GM18907 (cell line): ENCODE measurements around the gene CBX5.
A peak's percentile ranks its signal among the peaks of the same experiment; 100 is the strongest.
"Not testable (repeated sequence)": the region's sequence is repeated elsewhere in the genome, so short reads cannot be mapped to it uniquely, and the experiment has no call there.

ENCODE experiments used
- ATAC-seq: cut with Tn5 transposase; IDR thresholded peaks from one replicate; pipeline ENCODE4 v1.9.1; 2021; ENCODE audit warnings: mild to moderate bottlenecking, moderate library complexity; ENCODE audit not compliant: unreplicated experiment

The CBX5 gene

GRCh38 chr12:54294953-54295566 lies 15.1 kb upstream of the CBX5 start:
- no peak for ATAC-seq

DNA sequence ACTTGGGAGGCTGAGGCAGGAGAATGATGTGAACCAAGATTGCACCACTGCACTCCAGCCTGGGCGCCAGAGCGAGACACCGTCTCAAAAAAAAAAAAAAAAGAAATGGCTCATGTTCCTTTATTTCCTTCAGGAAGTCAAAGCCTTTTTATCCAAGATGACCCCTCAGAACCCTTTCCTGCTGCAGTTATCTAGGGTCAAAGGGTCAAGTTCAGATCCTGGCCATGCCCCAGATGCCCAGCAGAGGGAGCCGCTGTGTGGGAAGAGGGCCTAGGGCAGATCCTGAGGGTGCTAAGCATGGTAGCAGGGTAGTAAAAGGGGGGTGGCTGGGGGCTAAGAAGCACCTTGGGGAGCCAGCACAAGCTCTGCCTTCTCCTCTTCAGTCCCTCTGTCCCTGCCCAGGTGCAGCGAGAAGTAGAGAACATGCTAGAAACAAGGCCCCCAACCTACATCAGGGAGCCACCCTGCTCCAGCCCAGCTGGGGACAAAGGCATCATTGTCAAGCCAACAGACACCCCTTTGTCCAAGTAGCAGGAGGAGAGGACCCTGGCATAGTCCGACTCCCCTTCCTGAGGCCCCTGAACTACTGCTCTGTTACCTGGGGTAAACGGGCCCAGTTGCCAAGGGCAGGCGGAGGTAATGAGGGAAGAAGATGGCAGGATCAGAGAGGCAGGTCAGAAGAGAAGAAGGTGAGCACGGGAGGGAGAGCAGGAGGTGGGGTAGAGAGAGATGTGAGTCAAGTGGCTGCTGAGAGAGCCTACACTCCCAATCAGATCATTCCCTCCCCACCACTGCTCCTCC lies 14.4 kb upstream of the CBX5 start:
- ATAC-seq: no peak

DNA sequence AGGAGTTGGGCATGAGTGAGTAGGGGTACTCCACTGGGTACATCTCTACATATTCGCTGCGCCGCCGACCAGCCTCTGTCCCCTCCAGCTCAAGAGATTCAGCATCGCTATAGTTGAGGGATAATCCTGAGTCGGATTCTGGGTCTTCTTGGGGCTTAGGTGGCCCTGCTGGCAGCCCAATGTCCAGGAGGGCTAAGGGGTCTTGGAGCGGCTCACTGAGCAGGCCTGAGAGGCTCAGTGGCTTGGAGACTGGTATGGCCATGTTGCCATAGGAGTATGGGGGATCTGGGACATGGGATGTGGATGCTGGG lies 13.0 kb upstream of the CBX5 start:
- ATAC-seq: no peak

DNA sequence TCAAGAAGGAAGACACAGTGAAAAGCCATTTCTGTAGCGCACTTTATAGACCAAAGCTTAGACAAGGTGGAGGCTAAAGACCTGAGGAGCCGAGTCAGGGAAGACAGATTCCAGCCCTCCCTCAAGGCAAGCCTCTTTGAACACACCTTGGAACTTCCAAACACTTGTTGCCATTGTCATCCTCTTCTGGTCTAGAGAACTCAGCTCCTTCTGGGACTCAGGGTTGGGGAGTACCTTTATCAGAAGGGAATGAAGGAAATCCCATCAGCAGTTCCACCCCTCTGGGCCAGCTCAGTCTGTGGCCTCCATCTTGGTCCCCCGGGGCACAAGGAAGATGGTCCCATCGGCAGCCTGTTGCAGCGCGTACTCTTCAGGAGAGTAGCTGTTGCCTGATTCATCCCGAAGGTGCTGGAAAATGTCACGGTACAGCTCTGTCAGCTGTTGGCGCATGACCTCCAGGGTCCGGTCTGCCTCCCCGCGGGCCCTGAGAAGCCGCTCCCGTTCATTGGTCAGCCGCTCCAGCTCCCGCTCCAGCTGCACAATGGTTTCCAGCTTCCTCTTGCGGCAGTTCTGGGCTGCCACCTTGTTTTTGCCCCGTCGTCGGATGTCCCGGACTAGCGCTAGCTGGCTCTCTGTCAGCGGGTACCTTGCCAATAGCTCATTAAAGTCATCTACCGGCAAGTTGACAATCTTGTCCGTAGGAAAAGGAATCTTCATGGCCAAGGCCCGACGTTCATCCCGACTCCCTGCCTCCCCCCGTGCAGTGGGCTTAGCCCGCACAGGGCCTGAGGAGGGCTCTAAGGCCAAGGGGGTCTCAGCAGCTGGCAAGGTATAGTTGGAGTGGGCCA lies 12.4 kb upstream of the CBX5 start:
- no peak for ATAC-seq

DNA sequence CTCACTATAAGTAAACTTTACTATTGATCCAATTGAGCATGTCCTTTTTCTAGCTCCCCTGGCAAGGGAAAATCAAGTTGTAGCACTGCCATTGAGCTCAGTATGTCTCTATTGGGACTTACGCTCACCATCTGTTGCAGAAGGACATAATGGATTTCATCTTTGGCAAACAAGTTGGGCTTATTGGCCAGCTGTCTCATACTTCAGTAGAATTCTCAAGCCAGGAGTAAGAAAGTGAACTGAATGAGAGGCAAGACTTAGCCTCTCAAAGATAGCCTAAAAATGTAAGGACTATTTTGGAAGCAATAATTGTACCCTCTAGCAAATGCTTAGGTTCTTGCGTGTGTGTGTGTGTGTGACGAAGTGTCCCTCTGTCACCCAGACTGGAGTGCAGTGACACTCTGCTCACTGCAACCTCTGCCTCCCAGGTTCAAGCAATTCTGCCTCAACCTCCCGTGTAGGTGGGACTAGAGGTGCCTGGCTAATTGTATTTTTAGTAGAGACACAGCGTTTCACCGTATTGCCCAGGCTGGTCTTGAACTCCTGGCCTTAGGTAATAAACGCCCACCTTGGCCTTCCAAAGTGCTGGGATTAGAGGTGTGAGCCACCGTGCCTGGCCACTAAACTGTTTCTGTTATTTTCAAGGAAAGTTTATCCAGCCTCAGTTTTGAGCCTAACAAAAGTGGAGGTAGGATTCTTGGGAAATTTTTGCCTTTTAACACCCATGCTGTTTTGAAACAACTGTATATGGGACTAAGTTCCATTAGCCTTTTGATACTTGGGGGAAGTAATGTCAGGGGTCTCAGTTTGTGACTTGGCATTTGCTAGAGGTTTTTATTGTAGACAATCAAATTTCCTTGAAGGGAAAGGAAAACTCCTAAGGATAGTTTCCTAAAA lies 7.6 kb upstream of the CBX5 start:
- no peak for ATAC-seq

DNA sequence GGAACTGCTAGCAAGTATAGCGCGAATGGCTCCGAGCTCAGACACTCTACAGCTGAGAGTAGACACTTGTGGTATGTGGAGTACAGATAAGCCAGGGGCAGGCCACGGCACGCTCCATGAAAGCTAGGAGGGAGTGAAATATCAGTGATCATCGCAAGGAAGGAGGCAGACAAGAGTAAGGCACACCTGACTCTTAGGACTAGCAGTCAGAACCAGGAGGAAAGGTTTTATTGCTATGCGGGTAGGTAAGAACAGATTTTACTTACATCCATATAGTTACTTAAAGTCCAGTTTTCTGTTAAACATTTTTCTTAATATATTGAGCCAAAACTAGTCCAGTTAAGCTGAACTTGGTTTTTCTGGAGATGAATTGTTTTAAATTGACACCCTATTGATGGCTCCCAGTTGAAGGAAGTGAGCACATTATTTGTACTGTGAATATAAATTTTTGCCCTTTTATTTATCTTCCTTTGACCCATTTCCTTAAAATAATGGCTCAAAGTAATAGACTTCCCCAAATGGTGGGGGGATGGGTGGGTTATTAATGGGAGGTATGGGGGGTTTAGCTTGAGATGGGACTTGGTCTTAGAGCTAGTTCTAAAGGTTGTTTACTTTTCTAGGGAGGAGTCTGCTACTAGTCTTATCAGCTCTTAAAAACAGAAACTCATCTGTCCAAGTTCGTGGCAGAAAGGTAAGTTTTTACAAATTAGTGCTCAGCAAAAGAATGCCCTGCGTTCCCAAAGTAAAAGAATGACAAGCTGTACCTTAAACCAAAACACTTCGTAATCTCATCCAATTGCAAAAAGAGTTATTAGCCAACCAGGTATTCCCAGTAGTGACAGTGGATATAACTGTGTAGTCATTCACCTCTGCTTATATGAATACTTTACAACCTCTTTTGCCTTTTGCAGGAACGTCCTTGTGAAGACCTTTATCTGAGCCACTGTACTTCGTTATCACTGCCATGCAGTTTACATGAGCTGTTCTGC lies 6.4 kb upstream of the CBX5 start:
- no peak for ATAC-seq

- no peak for ATAC-seq
These were observed 5.5 kb upstream of the CBX5 start for GRCh38 chr12:54285150-54286041.

DNA sequence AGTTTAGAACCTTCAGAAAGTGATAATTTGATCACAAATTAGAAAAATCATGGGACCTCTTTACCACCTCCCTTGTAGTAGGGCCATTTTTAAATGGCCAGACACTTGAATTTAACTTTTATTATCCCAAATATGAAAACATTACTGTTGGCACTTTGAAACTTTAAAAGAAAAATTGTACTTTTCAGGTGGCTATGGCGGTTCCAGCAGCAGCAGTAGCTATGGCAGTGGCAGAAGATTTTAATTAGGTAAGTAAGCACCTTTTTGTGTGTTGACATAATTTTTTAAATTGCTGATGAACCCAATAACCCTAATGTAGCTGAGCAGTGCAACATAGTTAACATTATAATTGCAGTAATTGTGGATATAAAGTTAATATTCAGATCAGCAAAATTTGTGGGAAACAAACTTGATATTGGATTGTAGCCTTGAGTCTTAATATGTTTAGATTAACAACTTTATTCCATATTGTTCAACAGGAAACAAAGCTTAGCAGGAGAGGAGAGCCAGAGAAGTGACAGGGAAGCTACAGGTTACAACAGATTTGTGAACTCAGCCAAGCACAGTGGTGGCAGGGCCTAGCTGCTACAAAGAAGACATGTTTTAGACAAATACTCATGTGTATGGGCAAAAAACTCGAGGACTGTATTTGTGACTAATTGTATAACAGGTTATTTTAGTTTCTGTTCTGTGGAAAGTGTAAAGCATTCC lies 4.3 kb upstream of the CBX5 start:
- not testable (repeated sequence) for ATAC-seq

GRCh38 chr12:54282949-54283593 lies 3.1 kb upstream of the CBX5 start:
- no peak for ATAC-seq

GRCh38 chr12:54281694-54282093 lies 1.8 kb upstream of the CBX5 start:
- ATAC-seq: not testable (repeated sequence)

DNA sequence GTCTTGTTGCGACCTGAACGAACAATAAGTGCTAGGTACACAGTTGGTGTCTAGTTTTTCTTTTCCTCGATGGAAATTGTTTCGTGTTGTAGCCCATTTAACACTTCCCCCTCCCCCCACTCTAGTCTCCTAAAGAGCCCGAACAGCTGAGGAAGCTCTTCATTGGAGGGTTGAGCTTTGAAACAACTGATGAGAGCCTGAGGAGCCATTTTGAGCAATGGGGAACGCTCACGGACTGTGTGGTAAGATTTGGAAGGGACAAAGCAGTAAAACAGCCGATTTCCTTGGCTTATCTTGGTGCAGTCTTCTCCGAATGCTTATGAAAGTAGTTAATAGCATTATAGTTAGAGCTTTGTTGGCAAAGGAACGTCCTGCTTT lies 1.3 kb upstream of the CBX5 start:
- not testable (repeated sequence) for ATAC-seq

DNA sequence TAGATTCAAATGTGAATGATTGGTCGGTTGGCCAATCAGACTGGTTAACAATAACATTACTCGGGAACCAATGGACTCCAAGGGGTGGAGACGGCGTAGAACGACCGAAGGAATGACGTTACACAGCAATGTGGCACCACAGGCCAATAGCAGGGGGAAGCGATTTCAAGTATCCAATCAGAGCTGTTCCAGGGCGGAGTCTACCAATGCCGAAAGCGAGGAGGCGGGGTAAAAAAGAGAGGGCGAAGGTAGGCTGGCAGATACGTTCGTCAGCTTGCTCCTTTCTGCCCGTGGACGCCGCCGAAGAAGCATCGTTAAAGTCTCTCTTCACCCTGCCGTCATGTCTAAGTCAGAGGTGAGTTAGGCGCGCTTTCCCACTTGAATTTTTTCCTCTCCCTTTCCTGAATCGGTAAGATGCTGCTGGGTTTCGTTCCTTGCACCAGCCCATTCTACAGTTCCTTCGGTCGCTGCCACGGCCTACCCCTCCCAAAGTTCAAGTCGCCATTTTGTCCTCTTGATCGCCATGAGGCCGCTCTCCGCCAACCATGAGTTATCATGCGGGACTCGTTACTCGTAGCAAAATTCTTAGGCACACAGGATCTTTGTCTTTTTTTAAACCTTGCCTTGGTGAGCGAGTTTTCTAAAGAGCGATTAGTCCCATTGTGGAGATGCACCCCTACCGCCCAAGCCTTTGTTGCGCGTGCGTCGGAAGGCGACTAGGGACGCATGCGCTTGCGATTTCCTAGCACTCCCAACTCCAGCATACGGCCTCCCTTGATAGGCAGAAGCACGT lies 742 bp upstream of the CBX5 start, which contains the start of gene HNRNPA1:
HNRNPA1 (plus strand) TSS at position 259 of the 793 bp plus-strand sequence; CDS start at position 341, 82 bp downstream.
- ATAC-seq: peak; percentile 92

- ATAC-seq: peak; percentile 2
These were observed 693 bp downstream of the CBX5 start for GRCh38 chr12:54279227-54279631.

GRCh38 chr12:54277823-54278276 lies 2.1 kb downstream of the CBX5 start:
- ATAC-seq: no peak

GRCh38 chr12:54276368-54276767 lies 3.6 kb downstream of the CBX5 start:
- no peak for ATAC-seq

- ATAC-seq: no peak
These were observed 5.9 kb downstream of the CBX5 start for GRCh38 chr12:54273981-54274380.
